Hematopoietic multipotent progenitor cell treated with erythropoietin and hydrocortisone succinate and interleukin-3 and kit ligand, for 4 days (in vitro differentiated cells): Measurements from ENCODE around the gene SNAP91.

Experiments used
- DNase-seq: peaks from one replicate; pipeline ENCODE4 v3.0.0-alpha.2; 2015

The SNAP91 gene

GRCh38 chr6:83536647-83537589, 172.0 kb downstream of the SNAP91 start:
- no peak for DNase-seq

GRCh38 chr6:83536034-83536646, 172.8 kb downstream of the SNAP91 start:
- peak; percentile 69 for DNase-seq

GRCh38 chr6:83518816-83519480, 190.0 kb downstream of the SNAP91 start:
- DNase-seq = peak; percentile 11

GRCh38 chr6:83517500-83517899, 191.4 kb downstream of the SNAP91 start:
- DNase-seq = no peak

GRCh38 chr6:83514866-83515466, 193.9 kb downstream of the SNAP91 start:
- peak; percentile 71 for DNase-seq

- DNase-seq = no peak
Measured at GRCh38 chr6:83514466-83514865, 194.4 kb downstream of the SNAP91 start.

GRCh38 chr6:83511901-83512681, 196.8 kb downstream of the SNAP91 start, which contains the start of gene PRSS35:
Gene PRSS35, plus strand, starts transcription at chr6:83512534. Its CDS starts 10,908 bp downstream, at chr6:83523442.
- DNase-seq = peak; percentile 54

- DNase-seq = no peak
Measured at GRCh38 chr6:83511266-83511665, 197.6 kb downstream of the SNAP91 start.

GRCh38 chr6:83510791-83511190, 198.1 kb downstream of the SNAP91 start:
- no peak for DNase-seq

- no peak for DNase-seq
Measured at GRCh38 chr6:83509441-83509840, 199.5 kb downstream of the SNAP91 start.

GRCh38 chr6:83505356-83505755, 203.5 kb downstream of the SNAP91 start:
- DNase-seq = no peak
